ENCODE results near the gene ST7. TPM values are rescaled to one million over a fixed set of nuclear protein-coding genes. Genes with fewer than 3 reads are reported as not detected.

Gene ST7
- total RNA-seq, 2 donors from 2014 or later: 6.1 to 8.0 TPM

GRCh38 chr7:117272017-117272759 lies 318.9 kb downstream of the ST7 start:
- Mint-ChIP-seq H3K27me3 (peaks cover 59% of the 10 kb centered on the region), H3K27ac (no peak overlapping the region), H3K36me3 (ENCODE audit: low read depth) (no peaks in the 10 kb centered on the region), H3K4me1 (no peaks in the 10 kb centered on the region), H3K4me3 (no peak overlapping the region)
- no peak for ATAC-seq
- no peak for DNase-seq
- H3K9me3 ChIP-seq (ENCODE audit: control insufficient read depth, low read length, poor library complexity, severe bottlenecking): no peaks in the 10 kb centered on the region

- Mint-ChIP-seq H3K4me3 (no peak overlapping the region), H3K27ac (no peak overlapping the region), H3K27me3 (peaks cover 59% of the 10 kb centered on the region), H3K4me1 (no peaks in the 10 kb centered on the region), H3K36me3 (ENCODE audit: low read depth) (no peaks in the 10 kb centered on the region)
- no peak for ATAC-seq
- no peak for DNase-seq
- no peaks in the 10 kb centered on the region for H3K9me3 ChIP-seq (ENCODE audit: control insufficient read depth, low read length, poor library complexity, severe bottlenecking)
Measured at GRCh38 chr7:117273325-117273724, 320.0 kb downstream of the ST7 start.

- no peaks in the 10 kb centered on the region for H3K4me1 Mint-ChIP-seq
- peaks cover 59% of the 10 kb centered on the region for H3K27me3 Mint-ChIP-seq
- H3K9me3 ChIP-seq (ENCODE audit: control insufficient read depth, low read length, poor library complexity, severe bottlenecking): no peaks in the 10 kb centered on the region
- no peak for DNase-seq
- no peak for ATAC-seq
- H3K4me3 Mint-ChIP-seq: no peak overlapping the region
- no peaks in the 10 kb centered on the region for H3K36me3 Mint-ChIP-seq (ENCODE audit: low read depth)
- no peak overlapping the region for H3K27ac Mint-ChIP-seq
Measured at GRCh38 chr7:117273814-117274225, 320.5 kb downstream of the ST7 start.

- no peaks in the 10 kb centered on the region for H3K36me3 Mint-ChIP-seq (ENCODE audit: low read depth)
- peaks cover 51% of the 10 kb centered on the region for H3K27me3 Mint-ChIP-seq
- H3K4me1 Mint-ChIP-seq: no peaks in the 10 kb centered on the region
- H3K27ac Mint-ChIP-seq: no peak overlapping the region
- ATAC-seq (no peak), DNase-seq (no peak)
- no peaks in the 10 kb centered on the region for H3K9me3 ChIP-seq (ENCODE audit: control insufficient read depth, low read length, poor library complexity, severe bottlenecking)
- no peak overlapping the region for H3K4me3 Mint-ChIP-seq
Measured at GRCh38 chr7:117274951-117275350, 321.6 kb downstream of the ST7 start.

- Mint-ChIP-seq H3K27me3 (peaks cover 37% of the 10 kb centered on the region), H3K36me3 (ENCODE audit: low read depth) (no peaks in the 10 kb centered on the region), H3K4me3 (no peak overlapping the region), H3K27ac (no peak overlapping the region), H3K4me1 (no peaks in the 10 kb centered on the region)
- DNase-seq: no peak
- H3K9me3 ChIP-seq (ENCODE audit: control insufficient read depth, low read length, poor library complexity, severe bottlenecking): no peaks in the 10 kb centered on the region
- ATAC-seq: no peak
Measured at GRCh38 chr7:117277576-117277975, 324.3 kb downstream of the ST7 start.

- Mint-ChIP-seq H3K27ac (no peak overlapping the region), H3K36me3 (ENCODE audit: low read depth) (no peaks in the 10 kb centered on the region), H3K4me3 (no peak overlapping the region), H3K27me3 (peaks cover 33% of the 10 kb centered on the region), H3K4me1 (no peaks in the 10 kb centered on the region)
- no peak for DNase-seq
- no peaks in the 10 kb centered on the region for H3K9me3 ChIP-seq (ENCODE audit: control insufficient read depth, low read length, poor library complexity, severe bottlenecking)
- no peak for ATAC-seq
Measured at GRCh38 chr7:117278040-117278439, 324.7 kb downstream of the ST7 start.

- Mint-ChIP-seq H3K36me3 (ENCODE audit: low read depth) (no peaks in the 10 kb centered on the region), H3K27ac (no peak overlapping the region), H3K4me1 (no peaks in the 10 kb centered on the region), H3K27me3 (peaks cover 22% of the 10 kb centered on the region), H3K4me3 (no peak overlapping the region)
- no peak for DNase-seq
- no peak for ATAC-seq
- no peaks in the 10 kb centered on the region for H3K9me3 ChIP-seq (ENCODE audit: control insufficient read depth, low read length, poor library complexity, severe bottlenecking)
Measured at GRCh38 chr7:117279203-117279602, 325.9 kb downstream of the ST7 start.

Other genes with a start within 250 kb of the ST7 start
- gene CAPZA2, start 90.9 kb upstream of the ST7 start, total RNA-seq: 100 to 1,000 TPM in 1 of 2 donors, 10 to 100 TPM in 1; 81.0 to 135 TPM

Measured in T-helper 17 cell (primary cell).